Measurements from ENCODE around the gene MEDAG.
"Not testable (repeated sequence)": the region's sequence is repeated elsewhere in the genome, so short reads cannot be mapped to it uniquely, and the experiment has no call there.

The MEDAG gene

GRCh38 chr13:30923418-30923817 lies 17.3 kb downstream of the MEDAG start:
- DNase-seq (ENCODE audit: low read depth): no peak
- TF ChIP-seq MAX (IDR thresholded peaks at IDR 0.05; ENCODE audit: low read depth, low read length) (no peak), MYC (IDR thresholded peaks at IDR 0.05; ENCODE audit: low read depth, low read length) (no peak), CTCF (IDR thresholded peaks at IDR 0.05; ENCODE audit: low read depth, low read length) (no peak), POLR2A (IDR thresholded peaks at IDR 0.05; ENCODE audit: extremely low read depth, insufficient read length) (no peak)
- H3K4me3 ChIP-seq (ENCODE audit: low read depth, low read length): no peak overlapping the region

GRCh38 chr13:30924721-30925120 lies 18.6 kb downstream of the MEDAG start:
- no peak overlapping the region for H3K4me3 ChIP-seq (ENCODE audit: low read depth, low read length)
- no peak for TF ChIP-seq POLR2A (IDR thresholded peaks at IDR 0.05; ENCODE audit: extremely low read depth, insufficient read length)
- TF ChIP-seq MAX (IDR thresholded peaks at IDR 0.05; ENCODE audit: low read depth, low read length): no peak
- no peak for TF ChIP-seq CTCF (IDR thresholded peaks at IDR 0.05; ENCODE audit: low read depth, low read length)
- no peak for TF ChIP-seq MYC (IDR thresholded peaks at IDR 0.05; ENCODE audit: low read depth, low read length)
- no peak for DNase-seq (ENCODE audit: low read depth)

- no peak for TF ChIP-seq MYC (IDR thresholded peaks at IDR 0.05; ENCODE audit: low read depth, low read length)
- no peak for DNase-seq (ENCODE audit: low read depth)
- no peak overlapping the region for H3K4me3 ChIP-seq (ENCODE audit: low read depth, low read length)
These were observed 19.4 kb downstream of the MEDAG start for GRCh38 chr13:30925429-30925828.

GRCh38 chr13:30926781-30927180 lies 20.7 kb downstream of the MEDAG start:
- H3K4me3 ChIP-seq (ENCODE audit: low read depth, low read length): no peak overlapping the region
- TF ChIP-seq POLR2A (IDR thresholded peaks at IDR 0.05; ENCODE audit: extremely low read depth, insufficient read length) (no peak), MYC (IDR thresholded peaks at IDR 0.05; ENCODE audit: low read depth, low read length) (no peak), MAX (IDR thresholded peaks at IDR 0.05; ENCODE audit: low read depth, low read length) (no peak), CTCF (IDR thresholded peaks at IDR 0.05; ENCODE audit: low read depth, low read length) (no peak)
- no peak for DNase-seq (ENCODE audit: low read depth)

- not testable (repeated sequence) for DNase-seq (ENCODE audit: low read depth); H3K4me3 ChIP-seq (ENCODE audit: low read depth, low read length)
These were observed 21.1 kb downstream of the MEDAG start for GRCh38 chr13:30927188-30927587.

- H3K4me3 ChIP-seq (ENCODE audit: low read depth, low read length): no peak overlapping the region
- no peak for DNase-seq (ENCODE audit: low read depth)
- TF ChIP-seq POLR2A (IDR thresholded peaks at IDR 0.05; ENCODE audit: extremely low read depth, insufficient read length) (no peak), CTCF (IDR thresholded peaks at IDR 0.05; ENCODE audit: low read depth, low read length) (no peak), MYC (IDR thresholded peaks at IDR 0.05; ENCODE audit: low read depth, low read length) (no peak), MAX (IDR thresholded peaks at IDR 0.05; ENCODE audit: low read depth, low read length) (no peak)
These were observed 21.5 kb downstream of the MEDAG start for GRCh38 chr13:30927595-30927994.

- no peak overlapping the region for H3K4me3 ChIP-seq (ENCODE audit: low read depth, low read length)
- TF ChIP-seq MAX (IDR thresholded peaks at IDR 0.05; ENCODE audit: low read depth, low read length): no peak
- TF ChIP-seq MYC (IDR thresholded peaks at IDR 0.05; ENCODE audit: low read depth, low read length): no peak
- TF ChIP-seq CTCF (IDR thresholded peaks at IDR 0.05; ENCODE audit: low read depth, low read length): no peak
- TF ChIP-seq POLR2A (IDR thresholded peaks at IDR 0.05; ENCODE audit: extremely low read depth, insufficient read length): no peak
- DNase-seq (ENCODE audit: low read depth): no peak
These were observed 22.9 kb downstream of the MEDAG start for GRCh38 chr13:30928978-30929377.
